Motor neuron (in vitro differentiated cells): ENCODE measurements around the gene MARCHF2. TPM values are rescaled to one million over a fixed set of nuclear protein-coding genes. Genes with fewer than 3 reads are reported as not detected.
A peak's percentile ranks its signal among the peaks of the same experiment; 100 is the strongest.

Source experiments
- ATAC-seq, 8 experiments: fragments of 200-7000 bp; cut with Tn5 transposase; replicated peaks in 6 of 8; 2 replicates each; pipeline ENCODE4 v1.8.0; 2021; ENCODE audit warnings: mild to moderate bottlenecking in 8 of 8, moderate library complexity in 8 of 8
- H3K27ac ChIP-seq, 2 donors: fragments of 250-450 bp; sonication (Bioruptor Pico); 2 replicates each; pipeline ENCODE4 v1.9.0; 2021; ENCODE audit warnings: antibody characterized with exemption in 2 of 2, mild to moderate bottlenecking in 2 of 2, moderate library complexity in 1 of 2
- H3K4me1 ChIP-seq, 2 donors: fragments of 250-450 bp; sonication (Bioruptor Pico); replicated peaks in 1 of 2; 2 replicates each; pipeline ENCODE4 v1.6.1; 2021; ENCODE audit warnings: antibody characterized with exemption in 2 of 2, mild to moderate bottlenecking in 2 of 2, moderate library complexity in 1 of 2
- H3K4me3 ChIP-seq, 5 donors: fragments of 250-450 bp; sonication (Bioruptor Pico); 2 replicates each; pipeline ENCODE4 v1.9.0; 2021; ENCODE audit warnings: antibody characterized with exemption in 5 of 5, mild to moderate bottlenecking in 5 of 5, moderate library complexity in 4 of 5
- WGBS, 10 experiments: fragments of 450-650 bp; shearing (Covaris generic); methylation state at CpG; one replicate each; pipeline ENCODE4 v1.0.0; 2022; 5-methylcytosine and 5-hydroxymethylcytosine counted together
- in situ Hi-C, 9 experiments: fragments of 400-800 bp; cut with MboI; loops; one replicate each; pipeline ENCODE4 v1.15.0; 2021; ENCODE audit warnings: low sequenced_read_pairs in 9 of 9, low pct_unique_long_range_greater_than_20kb in 2 of 9; ENCODE audit not compliant: unreplicated experiment in 9 of 9
- total RNA-seq, 8 experiments: library from RNA; unstranded; fragments of 300-600 nt; gene quantifications; 2 replicates each; pipeline versions ENCODE4 v1.2.3 to v1.2.4, GENCODE V29; 2022

MARCHF2 gene
- total RNA-seq, 8 experiments from 2014 or later: 10.4 to 38.4 (median 19.4) TPM

DNA sequence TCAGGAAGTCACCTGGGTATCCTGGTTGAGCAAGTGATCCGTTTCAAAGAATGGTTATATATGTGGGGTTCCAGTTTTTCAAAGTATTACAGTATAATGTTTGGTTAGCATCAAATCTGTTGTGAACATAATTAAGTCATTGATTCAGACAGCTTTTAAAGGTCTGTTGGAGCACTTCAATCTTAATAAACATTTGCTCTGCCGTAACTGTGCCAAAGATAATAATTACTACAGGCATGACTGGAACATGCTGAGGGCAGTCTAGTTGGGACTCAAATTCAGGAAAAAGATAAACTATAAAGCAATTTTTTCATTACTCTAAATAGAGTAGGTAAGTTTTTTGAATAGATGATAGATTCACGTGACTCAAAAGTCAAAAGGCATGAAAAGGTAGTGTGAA lies 55.0 kb downstream of the MARCHF2 start:
- H3K4me1 ChIP-seq: no peaks in the 10 kb centered on the region
- no peak overlapping the region for H3K4me3 ChIP-seq
- WGBS, 10 experiments: 89 to 100% (median 100%) methylated on average over 1 to 3 of the region's 3 CpGs; no CpG with 5 or more reads in 1 of the 10 experiments
- no peak overlapping the region for H3K27ac ChIP-seq
- no peak for ATAC-seq
- in situ Hi-C loops: no loop called here

- 39 to 96% (median 88%) methylated on average over 3 to 8 of the region's 8 CpGs; no CpG with 5 or more reads in 1 of the 10 experiments for whole genome bisulfite sequencing, 10 experiments
- no peaks in the 10 kb centered on the region for H3K4me1 ChIP-seq
- in situ Hi-C loops: no loop called here
- peak in 3 of 8 experiments; percentile 49 to 74 (median 69) for ATAC-seq
- no peak overlapping the region for H3K4me3 ChIP-seq
- H3K27ac ChIP-seq: no peak overlapping the region
Observed at GRCh38 chr19:8468761-8469373, 55.8 kb downstream of the MARCHF2 start.

DNA sequence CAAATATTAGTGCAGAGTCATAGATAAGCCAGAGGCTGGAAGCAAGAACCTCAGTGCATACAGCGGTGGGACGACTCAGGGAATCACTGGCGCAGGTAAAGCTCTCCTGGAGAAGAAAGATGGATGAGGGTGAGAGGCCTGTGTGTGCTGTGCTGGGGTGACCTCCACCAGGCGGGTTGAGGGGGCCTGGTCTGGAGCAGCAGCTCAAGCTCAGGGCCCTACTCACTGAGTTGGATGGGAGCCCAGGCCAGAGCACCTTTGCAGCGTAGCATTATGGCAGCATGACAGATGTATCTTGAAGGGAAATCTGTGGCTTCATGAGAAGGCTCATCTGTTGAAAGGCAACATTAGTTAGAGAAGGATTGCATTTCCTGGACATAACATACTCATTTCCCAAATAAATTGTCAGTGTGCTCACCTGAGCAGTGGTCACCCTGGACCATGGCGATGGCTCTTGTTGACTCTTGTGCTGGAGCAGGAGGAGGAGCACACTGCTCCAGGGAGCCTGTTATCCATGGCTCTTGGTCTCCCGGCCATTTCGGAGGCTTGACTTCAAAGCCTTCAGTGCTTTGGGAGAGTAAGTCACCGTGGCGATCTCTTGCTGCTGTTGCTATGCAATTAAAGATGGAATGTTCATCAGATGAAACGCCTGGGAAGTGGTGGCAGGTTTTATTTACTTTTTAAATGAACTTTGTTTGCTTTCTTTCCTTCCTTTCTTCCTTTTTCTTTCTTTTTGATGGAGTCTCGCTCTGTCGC lies 56.7 kb downstream of the MARCHF2 start:
- H3K27ac ChIP-seq: no peak overlapping the region
- 70 to 98% (median 82%) methylated on average over 2 to 10 of the region's 13 CpGs; no CpG with 5 or more reads in 1 of the 10 experiments for WGBS, 10 experiments
- ATAC-seq: peak in 4 of 8 experiments; percentile 9 to 83 (median 26)
- in situ Hi-C loops: no loop called here
- no peak overlapping the region for H3K4me3 ChIP-seq
- no peaks in the 10 kb centered on the region for H3K4me1 ChIP-seq

- no peak overlapping the region for H3K4me3 ChIP-seq
- H3K27ac ChIP-seq: no peak overlapping the region
- ATAC-seq: no peak
- in situ Hi-C loops: no loop called here
- no peaks in the 10 kb centered on the region for H3K4me1 ChIP-seq
- 67 to 100% (median 88%) methylated on average over 2 to 6 of the region's 6 CpGs for WGBS, 10 experiments
Observed at GRCh38 chr19:8473648-8474476, 60.8 kb downstream of the MARCHF2 start.

DNA sequence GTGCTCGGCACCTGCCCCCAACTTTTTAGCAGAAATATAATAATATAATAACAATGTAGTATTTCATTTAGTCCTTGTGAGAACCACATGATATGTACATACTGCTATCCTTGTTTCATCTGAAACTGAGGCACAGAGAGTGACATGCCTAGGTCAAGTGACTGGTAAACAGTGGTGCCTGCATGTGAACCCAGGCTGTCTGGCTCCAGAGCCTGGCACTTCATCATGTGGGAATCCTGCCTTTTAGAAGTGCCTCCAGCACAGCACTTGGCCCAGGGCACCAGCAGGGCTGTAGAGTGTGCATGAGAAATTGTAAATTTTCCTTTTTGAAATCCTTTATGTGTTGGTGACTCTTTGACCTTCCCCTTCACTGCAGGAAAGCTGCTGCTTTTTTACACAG lies 61.9 kb downstream of the MARCHF2 start:
- no peak for ATAC-seq
- Histone ChIP-seq H3K27ac (no peak overlapping the region), H3K4me1 (no peaks in the 10 kb centered on the region), H3K4me3 (no peak overlapping the region)
- in situ Hi-C loops: no loop called here
- 100% methylated on average over 1 of the region's 1 CpG; no CpG with 5 or more reads in 8 of the 10 experiments for WGBS, 10 experiments

DNA sequence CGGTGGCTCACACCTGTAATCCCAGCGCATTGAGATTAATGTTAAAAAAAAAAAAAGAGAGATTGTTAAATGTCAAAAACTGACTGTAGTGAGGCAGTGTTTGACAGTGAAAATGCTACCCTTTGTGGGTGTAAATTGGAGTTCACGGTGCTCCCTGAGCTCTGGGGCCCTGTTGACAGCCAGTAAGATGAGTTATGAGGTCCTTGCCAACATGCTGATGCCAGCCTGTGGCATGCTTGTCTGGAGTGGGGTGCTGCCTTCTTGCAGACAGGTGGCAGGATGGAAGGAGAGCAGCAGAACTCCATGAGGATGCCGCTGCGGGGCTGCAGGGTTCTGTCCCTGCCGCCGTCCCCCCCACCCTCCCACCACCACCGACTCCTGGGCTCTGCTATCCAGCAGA lies 63.4 kb downstream of the MARCHF2 start:
- in situ Hi-C loops: no loop called here
- Histone ChIP-seq H3K4me1 (no peaks in the 10 kb centered on the region), H3K27ac (no peak overlapping the region), H3K4me3 (no peak overlapping the region)
- ATAC-seq: no peak
- WGBS, 10 experiments: 52 to 100% (median 90%) methylated on average over 1 to 2 of the region's 8 CpGs; no CpG with 5 or more reads in 6 of the 10 experiments

DNA sequence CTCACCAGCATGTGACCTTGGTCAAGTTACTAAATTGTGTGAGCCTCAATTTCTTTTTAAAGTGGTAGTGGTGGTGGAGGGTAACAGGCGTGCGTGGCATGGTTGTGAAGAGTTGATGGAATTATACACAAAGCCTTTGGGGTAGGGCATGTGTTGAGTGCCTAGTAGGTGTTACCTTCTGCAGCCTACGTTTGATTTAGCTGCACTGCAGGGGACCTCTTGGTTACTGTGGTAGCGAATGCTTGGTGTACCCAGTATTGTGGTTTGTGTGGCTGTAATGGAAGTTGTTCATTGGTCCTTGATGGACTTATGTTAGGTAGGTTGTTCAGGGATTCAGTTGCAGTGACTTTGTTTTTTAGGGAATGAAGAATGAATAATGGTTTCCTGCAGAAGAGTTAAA lies 64.8 kb downstream of the MARCHF2 start:
- 75 to 100% (median 80%) methylated on average over 2 to 4 of the region's 4 CpGs; no CpG with 5 or more reads in 3 of the 10 experiments for WGBS, 10 experiments
- H3K4me3 ChIP-seq: no peak overlapping the region
- H3K4me1 ChIP-seq: no peaks in the 10 kb centered on the region
- in situ Hi-C loops: no loop called here
- H3K27ac ChIP-seq: no peak overlapping the region
- no peak for ATAC-seq

DNA sequence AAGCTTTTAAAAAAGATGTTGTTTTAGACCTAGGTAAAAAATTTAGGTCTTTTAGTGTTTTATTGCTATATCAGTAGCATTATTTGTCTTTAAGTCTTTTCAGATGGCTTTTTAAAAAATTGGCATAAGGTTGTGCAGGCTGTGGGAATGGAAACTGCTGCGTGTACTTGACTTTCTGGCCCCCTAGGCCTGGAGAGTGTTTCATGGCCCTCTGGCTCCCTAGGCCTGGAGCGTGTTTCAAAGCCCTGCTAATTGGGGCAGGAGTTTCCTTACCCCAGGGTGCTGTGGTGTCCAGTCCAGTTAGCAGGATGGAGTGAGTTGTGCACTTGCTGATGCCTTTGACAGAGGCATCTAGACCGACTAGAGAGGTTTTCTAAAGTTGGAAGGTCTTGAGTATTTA lies 65.5 kb downstream of the MARCHF2 start:
- Histone ChIP-seq H3K4me1 (no peaks in the 10 kb centered on the region), H3K27ac (no peak overlapping the region), H3K4me3 (no peak overlapping the region)
- in situ Hi-C loops: no loop called here
- ATAC-seq: no peak
- 33 to 100% (median 79%) methylated on average over 1 to 3 of the region's 3 CpGs for WGBS, 10 experiments

GRCh38 chr19:8481201-8481600 lies 68.1 kb downstream of the MARCHF2 start:
- WGBS, 10 experiments: 61 to 100% (median 89%) methylated on average over 1 to 6 of the region's 11 CpGs; no CpG with 5 or more reads in 2 of the 10 experiments
- Histone ChIP-seq H3K27ac (no peak overlapping the region), H3K4me3 (no peak overlapping the region), H3K4me1 (no peaks in the 10 kb centered on the region)
- in situ Hi-C loops: no loop called here
- ATAC-seq: no peak

GRCh38 chr19:8481616-8482015 lies 68.5 kb downstream of the MARCHF2 start:
- 80 to 100% (median 91%) methylated on average over 1 to 5 of the region's 6 CpGs; no CpG with 5 or more reads in 6 of the 10 experiments for WGBS, 10 experiments
- Histone ChIP-seq H3K27ac (no peak overlapping the region), H3K4me1 (no peaks in the 10 kb centered on the region), H3K4me3 (no peak overlapping the region)
- in situ Hi-C loops: no loop called here
- no peak for ATAC-seq

DNA sequence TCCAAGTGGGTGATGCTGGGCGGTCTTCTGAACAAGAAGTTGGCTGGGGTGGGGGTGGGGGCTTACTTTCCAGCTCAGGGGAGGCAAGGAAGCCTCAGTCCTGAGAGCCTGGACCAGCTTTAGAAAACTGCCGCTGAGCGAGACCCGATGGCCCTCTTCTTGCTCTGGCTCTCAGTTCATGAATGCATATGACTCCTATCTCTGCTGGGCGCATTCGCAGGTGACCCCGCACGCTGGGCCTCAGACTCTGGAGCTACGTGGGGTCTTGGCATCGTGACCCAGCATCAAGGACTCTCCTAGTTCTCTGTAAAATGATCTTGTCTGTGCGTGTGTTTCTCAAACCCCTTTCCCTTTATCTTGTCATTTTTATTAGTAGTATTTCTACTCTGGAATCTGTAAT lies 69.6 kb downstream of the MARCHF2 start:
- no peak overlapping the region for H3K27ac ChIP-seq
- in situ Hi-C loops: no loop called here
- 87 to 100% (median 96%) methylated on average over 2 to 9 of the region's 11 CpGs; no CpG with 5 or more reads in 3 of the 10 experiments for WGBS, 10 experiments

DNA sequence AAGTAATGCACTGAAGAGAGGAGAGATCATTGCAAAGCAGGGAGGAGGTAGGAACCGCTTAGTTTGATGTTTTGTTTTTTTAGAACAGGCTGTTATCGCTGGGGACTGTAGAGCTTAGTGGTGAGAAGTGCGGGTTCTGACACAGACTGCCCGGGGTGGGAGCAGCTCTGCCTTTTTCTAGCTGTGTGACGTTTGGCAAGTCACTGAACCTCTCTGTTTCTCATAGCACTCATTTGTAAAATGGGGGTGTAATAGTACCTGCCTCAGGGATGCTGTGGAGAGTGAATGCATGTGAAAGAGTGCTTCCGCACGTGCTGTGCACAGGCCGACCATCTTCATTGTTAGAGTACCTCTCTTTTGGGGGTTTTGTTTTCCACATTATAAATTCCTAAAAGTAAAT lies 70.1 kb downstream of the MARCHF2 start:
- WGBS, 10 experiments: 69 to 100% (median 91%) methylated on average over 1 to 7 of the region's 8 CpGs; no CpG with 5 or more reads in 1 of the 10 experiments
- in situ Hi-C loops: no loop called here
- ATAC-seq: no peak
- Histone ChIP-seq H3K27ac (no peak overlapping the region), H3K4me1 (peaks cover 7 to 10% of the 10 kb centered on the region in 2 donors), H3K4me3 (no peak overlapping the region)

More for the DNA sequence above, 69.6 kb downstream of the MARCHF2 start:
- H3K4me3 ChIP-seq: no peak overlapping the region
- peaks cover 3 to 5% of the 10 kb centered on the region in 2 donors for H3K4me1 ChIP-seq
- no peak for ATAC-seq
